Neutrophil (primary cell): Measurements from ENCODE around the gene TMEM203.

Experiments
- H3K27ac ChIP-seq: fragments of 200-600 bp; sonication (generic); 2 replicates; pipeline ENCODE4 v1.5.1; 2016; ENCODE audit warnings: mild to moderate bottlenecking, moderate library complexity
- H3K27me3 ChIP-seq: fragments of 200-600 bp; sonication (generic); 2 replicates; pipeline ENCODE4 v1.6.0; 2016; ENCODE audit warnings: mild to moderate bottlenecking
- H3K36me3 ChIP-seq: fragments of 200-600 bp; sonication (generic); 2 replicates; pipeline ENCODE4 v1.5.1; 2017
- H3K4me1 ChIP-seq, 2 experiments: fragments of 200-600 bp in 1 of 2; sonication (generic) in 1 of 2; 1 replicate in 1 of 2; 2 replicates in 1 of 2; pipeline versions ENCODE4 v1.5.1 to v1.6.1; 2013 to 2016; ENCODE audit warnings: low read depth in 1 of 2, low read length in 1 of 2, mild to moderate bottlenecking in 1 of 2, moderate library complexity in 1 of 2; ENCODE audit not compliant: control insufficient read depth in 1 of 2, insufficient read depth in 1 of 2
- H3K4me3 ChIP-seq, 2 experiments: fragments of 200-600 bp in 1 of 2; sonication (generic) in 1 of 2; 1 replicate in 1 of 2; 2 replicates in 1 of 2; pipeline ENCODE4 v1.5.1; 2013 to 2016; ENCODE audit warnings: low read depth in 1 of 2, low read length in 1 of 2, mild to moderate bottlenecking in 1 of 2, moderate library complexity in 1 of 2
- H3K9me3 ChIP-seq: fragments of 200-600 bp; sonication (generic); 2 replicates; pipeline ENCODE4 v1.5.1; 2016
- CTCF ChIP-seq: fragments of 200-600 bp; sonication (generic); IDR thresholded peaks from 2 replicates; pipeline ENCODE4 v1.5.1; 2016; ENCODE audit warnings: antibody characterized with exemption

Gene TMEM203

GRCh38 chr9:137188490-137189296 is 16.8 kb downstream of the TMEM203 start, which contains the start of the genes ANAPC2 and SSNA1:
Gene ANAPC2, minus strand, starts transcription at chr9:137188560. Its CDS starts 28 bp downstream, at chr9:137188532.
Gene SSNA1, plus strand, starts transcription at chr9:137188676. Its CDS starts 51 bp downstream, at chr9:137188727.
- TF ChIP-seq CTCF: peak; percentile 76
- Histone ChIP-seq H3K27me3 (no peaks in the 10 kb centered on the region), H3K27ac (peak within 1 kb of the TSS; percentile 98), H3K36me3 (peaks cover 54% of the 10 kb centered on the region), H3K4me1 (peaks cover 34% of the 10 kb centered on the region in 2 experiments), H3K9me3 (no peaks in the 10 kb centered on the region), H3K4me3 (peak within 1 kb of the TSS; percentile 81 to 97)

- H3K4me3 ChIP-seq: peak overlapping the region; percentile 81 to 97
- no peaks in the 10 kb centered on the region for H3K9me3 ChIP-seq
- TF ChIP-seq CTCF: no peak
- no peaks in the 10 kb centered on the region for H3K27me3 ChIP-seq
- H3K36me3 ChIP-seq: peaks cover 60% of the 10 kb centered on the region
- H3K27ac ChIP-seq: peak overlapping the region; percentile 98
- H3K4me1 ChIP-seq: peaks cover 34% of the 10 kb centered on the region in 2 experiments
Observed at GRCh38 chr9:137188086-137188489, 17.4 kb downstream of the TMEM203 start.

GRCh38 chr9:137187386-137187785 is 18.1 kb downstream of the TMEM203 start:
- Histone ChIP-seq H3K36me3 (peaks cover 67% of the 10 kb centered on the region), H3K4me1 (peaks cover 34% of the 10 kb centered on the region in 2 experiments), H3K4me3 (peak overlapping the region; percentile 81 to 97), H3K27me3 (no peaks in the 10 kb centered on the region), H3K27ac (peak overlapping the region; percentile 98), H3K9me3 (no peaks in the 10 kb centered on the region)
- TF ChIP-seq CTCF: no peak

- TF ChIP-seq CTCF: no peak
- no peaks in the 10 kb centered on the region for H3K27me3 ChIP-seq
- H3K36me3 ChIP-seq: peaks cover 77% of the 10 kb centered on the region
- no peak overlapping the region for H3K27ac ChIP-seq
- H3K4me3 ChIP-seq: no peak overlapping the region
- H3K9me3 ChIP-seq: no peaks in the 10 kb centered on the region
- H3K4me1 ChIP-seq: peaks cover 34% of the 10 kb centered on the region in 2 experiments
Observed at GRCh38 chr9:137186385-137186784, 19.1 kb downstream of the TMEM203 start.

- Histone ChIP-seq H3K27me3 (no peaks in the 10 kb centered on the region), H3K36me3 (peaks cover 77% of the 10 kb centered on the region), H3K9me3 (no peaks in the 10 kb centered on the region), H3K4me1 (peaks cover 34% of the 10 kb centered on the region in 2 experiments), H3K4me3 (no peak overlapping the region), H3K27ac (no peak overlapping the region)
- TF ChIP-seq CTCF: no peak
Observed at GRCh38 chr9:137185921-137186320, 19.5 kb downstream of the TMEM203 start.
